Measurements from ENCODE around the gene CISD3.
A peak's percentile ranks its signal among the peaks of the same experiment; 100 is the strongest.

The CISD3 gene

DNA sequence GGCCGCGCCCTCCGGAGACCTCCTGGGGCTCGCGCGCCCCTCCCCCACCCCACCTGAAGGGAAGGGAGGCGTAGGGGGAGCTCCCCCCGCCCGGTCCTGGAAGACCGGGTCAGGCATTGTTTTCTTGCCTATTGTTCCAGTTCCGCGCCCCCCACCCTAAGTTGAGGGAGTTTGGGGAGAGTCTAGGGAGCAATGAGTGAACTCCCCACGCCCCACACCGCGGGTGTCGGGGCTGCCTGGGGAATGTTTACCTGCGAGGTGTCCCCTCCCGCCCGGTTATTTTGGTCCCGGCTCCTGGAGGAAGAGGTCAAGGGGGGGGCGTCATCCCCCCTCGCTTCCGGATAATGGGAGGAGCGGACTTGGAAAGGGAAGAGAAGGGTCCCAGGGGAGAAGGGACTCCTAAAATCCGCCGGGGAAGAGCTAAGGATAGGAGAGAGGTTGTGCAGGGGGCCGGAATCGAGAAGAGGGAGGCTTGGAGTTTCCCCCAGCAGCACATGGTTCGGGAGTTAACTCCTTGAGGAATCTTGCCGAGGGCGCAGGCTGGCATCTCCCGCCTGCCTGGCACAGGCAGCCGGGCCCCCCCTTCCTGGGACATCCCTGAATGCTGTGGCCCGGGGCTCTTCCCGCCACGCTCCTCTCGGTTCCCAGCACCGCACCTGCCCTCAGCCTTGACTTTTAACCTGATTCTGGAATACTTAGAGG, 24.2 kb upstream of the CISD3 start (continued):
- TF ChIP-seq, protein P1, sequence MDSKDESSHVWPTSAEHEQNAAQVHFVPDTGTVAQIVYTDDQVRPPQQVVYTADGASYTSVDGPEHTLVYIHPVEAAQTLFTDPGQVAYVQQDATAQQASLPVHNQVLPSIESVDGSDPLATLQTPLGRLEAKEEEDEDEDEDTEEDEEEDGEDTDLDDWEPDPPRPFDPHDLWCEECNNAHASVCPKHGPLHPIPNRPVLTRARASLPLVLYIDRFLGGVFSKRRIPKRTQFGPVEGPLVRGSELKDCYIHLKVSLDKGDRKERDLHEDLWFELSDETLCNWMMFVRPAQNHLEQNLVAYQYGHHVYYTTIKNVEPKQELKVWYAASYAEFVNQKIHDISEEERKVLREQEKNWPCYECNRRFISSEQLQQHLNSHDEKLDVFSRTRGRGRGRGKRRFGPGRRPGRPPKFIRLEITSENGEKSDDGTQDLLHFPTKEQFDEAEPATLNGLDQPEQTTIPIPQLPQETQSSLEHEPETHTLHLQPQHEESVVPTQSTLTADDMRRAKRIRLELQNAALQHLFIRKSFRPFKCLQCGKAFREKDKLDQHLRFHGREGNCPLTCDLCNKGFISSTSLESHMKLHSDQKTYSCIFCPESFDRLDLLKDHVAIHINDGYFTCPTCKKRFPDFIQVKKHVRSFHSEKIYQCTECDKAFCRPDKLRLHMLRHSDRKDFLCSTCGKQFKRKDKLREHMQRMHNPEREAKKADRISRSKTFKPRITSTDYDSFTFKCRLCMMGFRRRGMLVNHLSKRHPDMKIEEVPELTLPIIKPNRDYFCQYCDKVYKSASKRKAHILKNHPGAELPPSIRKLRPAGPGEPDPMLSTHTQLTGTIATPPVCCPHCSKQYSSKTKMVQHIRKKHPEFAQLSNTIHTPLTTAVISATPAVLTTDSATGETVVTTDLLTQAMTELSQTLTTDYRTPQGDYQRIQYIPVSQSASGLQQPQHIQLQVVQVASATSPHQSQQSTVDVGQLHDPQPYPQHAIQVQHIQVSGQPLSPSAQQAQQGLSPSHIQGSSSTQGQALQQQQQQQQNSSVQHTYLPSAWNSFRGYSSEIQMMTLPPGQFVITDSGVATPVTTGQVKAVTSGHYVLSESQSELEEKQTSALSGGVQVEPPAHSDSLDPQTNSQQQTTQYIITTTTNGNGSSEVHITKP (tag by site-specific recombination; IDR thresholded peaks at IDR 0.05), result peak; percentile 100
- TF ChIP-seq ZNF248 (tag by site-specific recombination; IDR thresholded peaks at IDR 0.05) (no peak), ZBTB1 (tag by site-specific recombination; IDR thresholded peaks at IDR 0.05) (no peak), ZNF350 (tag by site-specific recombination; IDR thresholded peaks at IDR 0.05) (no peak), ZNF596 (tag by site-specific recombination; IDR thresholded peaks at IDR 0.05) (0 out of 2 replicates have a peak, but pooled peaks have one; percentile 14), HOXC10 (CRISPR knock-in tag; IDR thresholded peaks at IDR 0.05) (no peak), TCF7L2 (IDR thresholded peaks at IDR 0.05; ENCODE audit: borderline replicate concordance, low read depth, low read length) (no peak), ZNF146 (tag by site-specific recombination; IDR thresholded peaks at IDR 0.05) (no peak), ZNF324 (tag by site-specific recombination; IDR thresholded peaks at IDR 0.05) (peak; percentile 40; the same call in 1 of the 2 replicates), ZNF629 (tag by site-specific recombination; IDR thresholded peaks at IDR 0.05) (no peak), ZNF394 (tag by site-specific recombination; IDR thresholded peaks at IDR 0.05; ENCODE audit: borderline replicate concordance) (no peak; the same call in 1 of the 2 replicates), GLI2 (tag by site-specific recombination; IDR thresholded peaks at IDR 0.05; ENCODE audit: borderline replicate concordance, low read depth) (no peak), SCRT1 (tag by site-specific recombination; IDR thresholded peaks at IDR 0.05; ENCODE audit: borderline replicate concordance) (no peak), ZBTB20 (tag by site-specific recombination; IDR thresholded peaks at IDR 0.05) (peak; percentile 91), ZNF174 (tag by site-specific recombination; IDR thresholded peaks at IDR 0.05) (no peak), ZNF514 (tag by site-specific recombination; IDR thresholded peaks at IDR 0.05) (no peak), ZNF521 (tag by site-specific recombination; IDR thresholded peaks at IDR 0.05) (no peak), EGR2 (tag by site-specific recombination; IDR thresholded peaks at IDR 0.05; ENCODE audit: low read depth) (no peak), ZNF571 (tag by site-specific recombination; IDR thresholded peaks at IDR 0.05) (no peak), ZNF529 (tag by site-specific recombination; IDR thresholded peaks at IDR 0.05; ENCODE audit: insufficient replicate concordance) (no peak), ZBTB21 (tag by site-specific recombination; IDR thresholded peaks at IDR 0.05) (no peak)
- TF ChIP-seq, protein P2, sequence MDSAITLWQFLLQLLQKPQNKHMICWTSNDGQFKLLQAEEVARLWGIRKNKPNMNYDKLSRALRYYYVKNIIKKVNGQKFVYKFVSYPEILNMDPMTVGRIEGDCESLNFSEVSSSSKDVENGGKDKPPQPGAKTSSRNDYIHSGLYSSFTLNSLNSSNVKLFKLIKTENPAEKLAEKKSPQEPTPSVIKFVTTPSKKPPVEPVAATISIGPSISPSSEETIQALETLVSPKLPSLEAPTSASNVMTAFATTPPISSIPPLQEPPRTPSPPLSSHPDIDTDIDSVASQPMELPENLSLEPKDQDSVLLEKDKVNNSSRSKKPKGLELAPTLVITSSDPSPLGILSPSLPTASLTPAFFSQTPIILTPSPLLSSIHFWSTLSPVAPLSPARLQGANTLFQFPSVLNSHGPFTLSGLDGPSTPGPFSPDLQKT (IDR thresholded peaks at IDR 0.05; ENCODE audit: borderline replicate concordance, low read depth, low read length), result no peak
- TF ChIP-seq, protein P3, sequence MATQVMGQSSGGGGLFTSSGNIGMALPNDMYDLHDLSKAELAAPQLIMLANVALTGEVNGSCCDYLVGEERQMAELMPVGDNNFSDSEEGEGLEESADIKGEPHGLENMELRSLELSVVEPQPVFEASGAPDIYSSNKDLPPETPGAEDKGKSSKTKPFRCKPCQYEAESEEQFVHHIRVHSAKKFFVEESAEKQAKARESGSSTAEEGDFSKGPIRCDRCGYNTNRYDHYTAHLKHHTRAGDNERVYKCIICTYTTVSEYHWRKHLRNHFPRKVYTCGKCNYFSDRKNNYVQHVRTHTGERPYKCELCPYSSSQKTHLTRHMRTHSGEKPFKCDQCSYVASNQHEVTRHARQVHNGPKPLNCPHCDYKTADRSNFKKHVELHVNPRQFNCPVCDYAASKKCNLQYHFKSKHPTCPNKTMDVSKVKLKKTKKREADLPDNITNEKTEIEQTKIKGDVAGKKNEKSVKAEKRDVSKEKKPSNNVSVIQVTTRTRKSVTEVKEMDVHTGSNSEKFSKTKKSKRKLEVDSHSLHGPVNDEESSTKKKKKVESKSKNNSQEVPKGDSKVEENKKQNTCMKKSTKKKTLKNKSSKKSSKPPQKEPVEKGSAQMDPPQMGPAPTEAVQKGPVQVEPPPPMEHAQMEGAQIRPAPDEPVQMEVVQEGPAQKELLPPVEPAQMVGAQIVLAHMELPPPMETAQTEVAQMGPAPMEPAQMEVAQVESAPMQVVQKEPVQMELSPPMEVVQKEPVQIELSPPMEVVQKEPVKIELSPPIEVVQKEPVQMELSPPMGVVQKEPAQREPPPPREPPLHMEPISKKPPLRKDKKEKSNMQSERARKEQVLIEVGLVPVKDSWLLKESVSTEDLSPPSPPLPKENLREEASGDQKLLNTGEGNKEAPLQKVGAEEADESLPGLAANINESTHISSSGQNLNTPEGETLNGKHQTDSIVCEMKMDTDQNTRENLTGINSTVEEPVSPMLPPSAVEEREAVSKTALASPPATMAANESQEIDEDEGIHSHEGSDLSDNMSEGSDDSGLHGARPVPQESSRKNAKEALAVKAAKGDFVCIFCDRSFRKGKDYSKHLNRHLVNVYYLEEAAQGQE (tag by site-specific recombination; IDR thresholded peaks at IDR 0.05), result no peak
- TF ChIP-seq, protein P4, sequence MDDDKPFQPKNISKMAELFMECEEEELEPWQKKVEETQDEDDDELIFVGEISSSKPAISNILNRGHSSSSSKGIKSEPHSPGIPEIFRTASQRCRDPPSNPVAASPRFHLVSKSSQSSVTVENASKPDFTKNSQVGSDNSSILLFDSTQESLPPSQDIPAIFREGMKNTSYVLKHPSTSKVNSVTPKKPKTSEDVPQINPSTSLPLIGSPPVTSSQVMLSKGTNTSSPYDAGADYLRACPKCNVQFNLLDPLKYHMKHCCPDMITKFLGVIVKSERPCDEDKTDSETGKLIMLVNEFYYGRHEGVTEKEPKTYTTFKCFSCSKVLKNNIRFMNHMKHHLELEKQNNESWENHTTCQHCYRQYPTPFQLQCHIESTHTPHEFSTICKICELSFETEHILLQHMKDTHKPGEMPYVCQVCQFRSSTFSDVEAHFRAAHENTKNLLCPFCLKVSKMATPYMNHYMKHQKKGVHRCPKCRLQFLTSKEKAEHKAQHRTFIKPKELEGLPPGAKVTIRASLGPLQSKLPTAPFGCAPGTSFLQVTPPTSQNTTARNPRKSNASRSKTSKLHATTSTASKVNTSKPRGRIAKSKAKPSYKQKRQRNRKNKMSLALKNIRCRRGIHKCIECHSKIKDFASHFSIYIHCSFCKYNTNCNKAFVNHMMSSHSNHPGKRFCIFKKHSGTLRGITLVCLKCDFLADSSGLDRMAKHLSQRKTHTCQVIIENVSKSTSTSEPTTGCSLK (tag by site-specific recombination; IDR thresholded peaks at IDR 0.05), result no peak
- TF ChIP-seq, protein P5, sequence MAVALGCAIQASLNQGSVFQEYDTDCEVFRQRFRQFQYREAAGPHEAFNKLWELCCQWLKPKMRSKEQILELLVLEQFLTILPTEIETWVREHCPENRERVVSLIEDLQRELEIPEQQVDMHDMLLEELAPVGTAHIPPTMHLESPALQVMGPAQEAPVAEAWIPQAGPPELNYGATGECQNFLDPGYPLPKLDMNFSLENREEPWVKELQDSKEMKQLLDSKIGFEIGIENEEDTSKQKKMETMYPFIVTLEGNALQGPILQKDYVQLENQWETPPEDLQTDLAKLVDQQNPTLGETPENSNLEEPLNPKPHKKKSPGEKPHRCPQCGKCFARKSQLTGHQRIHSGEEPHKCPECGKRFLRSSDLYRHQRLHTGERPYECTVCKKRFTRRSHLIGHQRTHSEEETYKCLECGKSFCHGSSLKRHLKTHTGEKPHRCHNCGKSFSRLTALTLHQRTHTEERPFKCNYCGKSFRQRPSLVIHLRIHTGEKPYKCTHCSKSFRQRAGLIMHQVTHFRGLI (tag by site-specific recombination; IDR thresholded peaks at IDR 0.05), result no peak
- TF ChIP-seq, protein P6, sequence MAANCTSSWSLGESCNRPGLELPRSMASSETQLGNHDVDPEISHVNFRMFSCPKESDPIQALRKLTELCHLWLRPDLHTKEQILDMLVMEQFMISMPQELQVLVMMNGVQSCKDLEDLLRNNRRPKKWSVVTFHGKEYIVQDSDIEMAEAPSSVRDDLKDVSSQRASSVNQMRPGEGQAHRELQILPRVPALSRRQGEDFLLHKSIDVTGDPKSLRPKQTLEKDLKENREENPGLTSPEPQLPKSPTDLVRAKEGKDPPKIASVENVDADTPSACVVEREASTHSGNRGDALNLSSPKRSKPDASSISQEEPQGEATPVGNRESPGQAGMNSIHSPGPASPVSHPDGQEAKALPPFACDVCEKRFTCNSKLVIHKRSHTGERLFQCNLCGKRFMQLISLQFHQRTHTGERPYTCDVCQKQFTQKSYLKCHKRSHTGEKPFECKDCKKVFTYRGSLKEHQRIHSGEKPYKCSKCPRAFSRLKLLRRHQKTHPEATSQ (tag by site-specific recombination; IDR thresholded peaks at IDR 0.05), result no peak

Measured in HEK293 (cell line).